K562 (cell line): ENCODE results near the gene LIPN. TPM values are rescaled to one million over a fixed set of nuclear protein-coding genes. Genes with fewer than 3 reads are reported as not detected.

Experiments used
- ATAC-seq: fragments of 200-7000 bp; cut with Tn5 transposase; 3 replicates; pipeline ENCODE4 v1.9.1; 2020; ENCODE audit warnings: moderate library complexity
- BruUV-seq: library from RNA; stranded (reverse); fragments of 400-500 nt; replicated peaks from 2 replicates; lab custom pipeline; 2021; lab: Mats Ljungman, UMichigan
- CTCF ChIA-PET: fragments of 300-600 bp; formaldehyde crosslinking; extraction: SDS; loops from one replicate; lab custom pipeline; 2021; ENCODE audit warnings: low intra/inter-chr PET ratio; lab: Yijun Ruan, JAX
- POLR2A ChIA-PET: fragments of 300-600, 350-650 bp; sonication (Branson Sonifier 250); formaldehyde crosslinking; extraction: SDS; loops from one replicate; lab custom pipeline; 2021; ENCODE audit warnings: antibody characterized with exemption, inconsistent platforms; lab: Yijun Ruan, JAX
- DNase-seq, 4 experiments: peaks; one replicate each; pipeline versions ENCODE4 v3.0.0 to v3.0.0-alpha.2; 2011 to 2018; ENCODE audit warnings: low spot score in 3 of 4, mixed read lengths in 3 of 4; ENCODE audit errors: extremely low read depth in 1 of 4
- FAIRE-seq: peaks from 2 replicates; lab custom pipeline; 2011; peaks lifted over from hg19 to GRCh38; lab: Jason Lieb, UNC
- H2AFZ ChIP-seq: 2 replicates; pipeline ENCODE4 v1.6.0; 2011; ENCODE audit warnings: low read depth, low read length, control low read depth, inconsistent platforms
- H3K27ac ChIP-seq: fragments of 200-600 bp; 3 replicates; pipeline ENCODE4 v1.8.0; 2011; ENCODE audit warnings: low read depth, mild to moderate bottlenecking, control low read depth, inconsistent platforms, low read length, moderate library complexity, mixed read lengths; ENCODE audit errors: extremely low read depth
- H3K27me3 ChIP-seq, 2 experiments: fragments of 300-600 bp in 1 of 2; 2 replicates in 1 of 2; 3 replicates in 1 of 2; pipeline versions ENCODE4 v1.6.0 to v1.8.0; 2011; ENCODE audit warnings: inconsistent platforms in 2 of 2, low read length in 2 of 2, mild to moderate bottlenecking in 1 of 2, mixed read lengths in 1 of 2, moderate library complexity in 1 of 2; ENCODE audit not compliant: control insufficient read depth in 2 of 2, insufficient read depth in 2 of 2
- H3K36me3 ChIP-seq: fragments of 300-600 bp; 3 replicates; pipeline ENCODE4 v1.8.0; 2011; ENCODE audit warnings: mild to moderate bottlenecking, low read length, inconsistent platforms; ENCODE audit not compliant: control insufficient read depth, insufficient read depth
- H3K4me1 ChIP-seq, 2 experiments: fragments of 200-600 bp in 1 of 2; replicated peaks in 1 of 2; 2 replicates in 1 of 2; 3 replicates in 1 of 2; pipeline versions ENCODE4 v1.5.1 to v1.8.0; 2011; ENCODE audit warnings: inconsistent platforms in 2 of 2, low read length in 2 of 2, mild to moderate bottlenecking in 1 of 2, mixed read lengths in 1 of 2, moderate library complexity in 1 of 2; ENCODE audit not compliant: control insufficient read depth in 2 of 2, insufficient read depth in 2 of 2
- H3K4me2 ChIP-seq: 2 replicates; pipeline ENCODE4 v1.6.1; 2011; ENCODE audit warnings: low read length, control low read depth, inconsistent platforms, mixed read lengths; ENCODE audit not compliant: insufficient read depth
- H3K4me3 ChIP-seq: fragments of 200-600 bp; sonication (generic), shearing (Covaris generic); 2 replicates; pipeline ENCODE4 v1.5.1; 2016; ENCODE audit warnings: control low read depth, inconsistent platforms
- H3K79me2 ChIP-seq: fragments of 200-600 bp; 3 replicates; pipeline ENCODE4 v1.8.0; 2011; ENCODE audit warnings: low read length, inconsistent platforms; ENCODE audit not compliant: control insufficient read depth, insufficient read depth
- H3K9ac ChIP-seq, 2 experiments: 2 replicates each; pipeline versions ENCODE4 v1.6.0 to v1.6.1; 2011; ENCODE audit warnings: low read depth in 2 of 2, low read length in 2 of 2, control low read depth in 1 of 2, inconsistent platforms in 1 of 2, mild to moderate bottlenecking in 1 of 2, mixed read lengths in 1 of 2; ENCODE audit not compliant: insufficient read depth in 1 of 2
- H3K9me1 ChIP-seq: one replicate; pipeline ENCODE4 v1.6.0; 2011; ENCODE audit warnings: inconsistent platforms, mild to moderate bottlenecking, low read length, moderate library complexity; ENCODE audit not compliant: control insufficient read depth, insufficient read depth
- H3K9me3 ChIP-seq: replicated peaks from 2 replicates; pipeline ENCODE4 v1.5.1; 2011; ENCODE audit warnings: low read depth, low read length, inconsistent platforms; ENCODE audit not compliant: control insufficient read depth, insufficient read depth
- H4K20me1 ChIP-seq: replicated peaks from 2 replicates; pipeline ENCODE4 v1.6.1; 2011; ENCODE audit warnings: low read length, inconsistent platforms, mixed read lengths; ENCODE audit not compliant: control insufficient read depth, insufficient read depth
- ARID2 ChIP-seq: fragments of 450-650 bp; IDR thresholded peaks from 2 replicates; pipeline ENCODE4 v1.6.1; 2017; ENCODE audit warnings: antibody characterized with exemption, mild to moderate bottlenecking
- CEBPG ChIP-seq, 3 experiments: fragments of 200-800 bp in 1 of 3; sonication (Bioruptor generic) in 1 of 3; sonication (generic) in 1 of 3; formaldehyde crosslinking in 1 of 3; IDR thresholded peaks in 2 of 3; conservative IDR thresholded peaks in 1 of 3; 2 replicates each; pipeline versions ENCODE4 v1.6.1 to v1.8.0; 2016 to 2022; ENCODE audit warnings: missing compliant biosample characterization in 2 of 3, missing genetic modification characterization in 2 of 3, mild to moderate bottlenecking in 1 of 3, missing genetic modification reagents in 1 of 3
- FOXM1 ChIP-seq, 2 experiments: fragments of 450-650 bp in 1 of 2; sonication (generic) in 1 of 2; formaldehyde crosslinking in 1 of 2; IDR thresholded peaks; 2 replicates each; pipeline versions ENCODE4 v1.6.1 to v1.9.0; 2017 to 2022; ENCODE audit warnings: low read depth in 2 of 2, mild to moderate bottlenecking in 2 of 2, missing genetic modification reagents in 1 of 2, moderate library complexity in 1 of 2
- FUS ChIP-seq: fragments of 200-400 bp; formaldehyde crosslinking; optimal IDR thresholded peaks from 2 replicates; pipeline ENCODE3; 2017; ENCODE audit warnings: low read depth, low read length
- RFX7 ChIP-seq: fragments of 250-450 bp; sonication (Bioruptor Pico); IDR thresholded peaks from 2 replicates; pipeline ENCODE4 v1.5.1; 2021; ENCODE audit warnings: mild to moderate bottlenecking
- TCF7L2 ChIP-seq: fragments of 150-350 bp; IDR thresholded peaks from 2 replicates; pipeline ENCODE4 v1.6.1; 2016; ENCODE audit warnings: low read depth, mild to moderate bottlenecking, low read length, moderate library complexity
- ZBTB8A ChIP-seq: fragments of 450-650 bp; IDR thresholded peaks from 2 replicates; pipeline ENCODE4 v1.6.1; 2018; ENCODE audit warnings: mild to moderate bottlenecking, moderate library complexity; ENCODE audit not compliant: partially characterized antibody
- ZNF324 ChIP-seq: fragments of 250-450 bp; sonication (Bioruptor Pico); IDR thresholded peaks from 2 replicates; pipeline ENCODE4 v1.4.0; 2020; ENCODE audit warnings: mild to moderate bottlenecking
- in situ Hi-C: fragments of 300-500 bp; cut with MboI; formaldehyde crosslinking; loops from 4 replicates; pipeline ENCODE4 v1.15.0; 2018; ENCODE audit warnings: inconsistent platforms, mixed read lengths
- intact Hi-C: fragments of 100-400 bp; cut with micrococcal nuclease; formaldehyde crosslinking; loops from 2 replicates; pipeline ENCODE4 v1.14.2; 2022
- polyA plus RNA-seq, 8 experiments: library from polyadenylated mRNA; depleted of rRNA in 4 of 8; stranded (reverse) in 5 of 8; unstranded in 3 of 8; fragments of >200 nt; fragmentation: Nextera tagmentation in 2 of 8; fragmentation: Illumina TruSeq in 1 of 8; extraction: Ambion mirVana in 2 of 8; extraction: Trizol in 1 of 8; gene quantifications; 2 replicates each; pipeline versions ENCODE4 v1.2.1 to v1.2.3, GENCODE V29; 2011 to 2014; ENCODE audit warnings: inconsistent platforms in 1 of 8, missing spikeins in 1 of 8
- total RNA-seq, 7 experiments: library from RNA; depleted of rRNA in 6 of 7; stranded (reverse); fragments of >200 nt in 6 of 7; fragmentation: Illumina TruSeq in 2 of 7; extraction: Trizol in 2 of 7; gene quantifications; 2 replicates each; pipeline versions ENCODE4 v1.2.1 to v1.2.3, GENCODE V29; 2011 to 2021; ENCODE audit warnings: low replicate concordance in 1 of 7

The LIPN gene
- total and polyA plus RNA-seq, 9 of the 15 experiments (the other 6 are each of a cell fraction or from before 2014, with no cell fraction given) = not detected

DNA sequence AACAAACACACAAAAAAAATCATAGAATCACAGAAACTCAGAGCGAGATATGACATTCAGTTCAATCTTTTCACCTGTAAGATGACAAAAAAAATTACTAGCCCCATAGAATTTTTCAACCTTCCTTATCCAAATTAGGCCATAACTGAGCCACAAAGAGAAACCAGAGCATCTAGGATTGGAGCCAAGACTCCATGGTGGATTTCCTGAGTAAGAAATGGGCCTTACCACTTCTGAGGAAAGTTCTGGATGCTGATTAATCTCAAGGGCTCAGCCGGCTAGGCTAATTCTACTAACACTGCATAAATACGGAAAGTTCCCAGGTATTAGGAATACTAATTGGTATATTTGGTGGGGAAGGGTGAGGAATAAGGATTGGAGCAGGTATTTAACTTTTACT, 59.5 kb downstream of the LIPN start (continued):
- TF ChIP-seq FUS = no peak

GRCh38 chr10:88820748-88821401, 61.1 kb downstream of the LIPN start:
- H3K36me3 ChIP-seq = no peaks in the 10 kb centered on the region
- H2AFZ ChIP-seq = no peak overlapping the region
- H3K9ac ChIP-seq = no peak overlapping the region
- FAIRE-seq (no peak), DNase-seq (no peak), ATAC-seq (no peak)
- BruUV-seq = no TSS peak
- H3K27me3 ChIP-seq = no peaks in the 10 kb centered on the region
- no peak overlapping the region for H3K4me3 ChIP-seq
- ChIA-PET CTCF (no interaction called here), POLR2A (no interaction called here)
- no peaks in the 10 kb centered on the region for H3K4me1 ChIP-seq
- H4K20me1 ChIP-seq = no peaks in the 10 kb centered on the region
- no peaks in the 10 kb centered on the region for H3K79me2 ChIP-seq
- no peak overlapping the region for H3K27ac ChIP-seq
- TF ChIP-seq RFX7 (CRISPR knock-in tag) (no peak), CEBPG (CRISPR knock-in tag; IDR thresholded peaks at IDR 0.05) (no peak), CEBPG (tag; conservative IDR thresholded peaks at IDR 0.05 in 1 of 2, IDR thresholded peaks at IDR 0.05 in 1 of 2) (peak; percentile 57 to 63; a peak in 3 of 4 replicates), ZNF324 (CRISPR knock-in tag) (no peak), ZBTB8A (no peak), TCF7L2 (no peak), ARID2 (no peak), FOXM1 (IDR thresholded peaks at IDR 0.05; ENCODE audit: low read depth) (no peak), FOXM1 (CRISPR knock-in tag; IDR thresholded peaks at IDR 0.05; ENCODE audit: low read depth) (no peak)
- no peaks in the 10 kb centered on the region for H3K9me1 ChIP-seq
- in situ Hi-C loops = no loop called here
- no peak overlapping the region for H3K4me2 ChIP-seq
- H3K9me3 ChIP-seq = no peaks in the 10 kb centered on the region
- intact Hi-C loops = no loop called here
